HUES6 (cell line): ENCODE measurements around the gene MDH1.
"Not testable (repeated sequence)": the region's sequence is repeated elsewhere in the genome, so short reads cannot be mapped to it uniquely, and the experiment has no call there.

Experiments
- H3K27ac ChIP-seq: 2 replicates; pipeline ENCODE4 v1.7.0; 2013; ENCODE audit warnings: low read depth, mild to moderate bottlenecking, low read length, inconsistent platforms
- H3K27me3 ChIP-seq: 2 replicates; pipeline ENCODE4 v1.6.1; 2013; ENCODE audit warnings: low read length; ENCODE audit not compliant: control insufficient read depth, insufficient read depth
- H3K36me3 ChIP-seq: 2 replicates; pipeline ENCODE4 v1.6.1; 2013; ENCODE audit warnings: low read length; ENCODE audit not compliant: control insufficient read depth, insufficient read depth
- H3K4me1 ChIP-seq: 2 replicates; pipeline ENCODE4 v1.6.1; 2013; ENCODE audit warnings: low read length; ENCODE audit not compliant: control insufficient read depth, insufficient read depth
- H3K4me3 ChIP-seq: 2 replicates; pipeline ENCODE4 v1.5.1; 2013; ENCODE audit warnings: low read depth, low read length
- H3K9ac ChIP-seq: one replicate; pipeline ENCODE4 v1.6.1; 2013; ENCODE audit warnings: mild to moderate bottlenecking, low read length
- H3K9me3 ChIP-seq: 2 replicates; pipeline ENCODE4 v1.6.1; 2013; ENCODE audit warnings: low read depth, low read length; ENCODE audit not compliant: control insufficient read depth, insufficient read depth

The MDH1 gene

DNA sequence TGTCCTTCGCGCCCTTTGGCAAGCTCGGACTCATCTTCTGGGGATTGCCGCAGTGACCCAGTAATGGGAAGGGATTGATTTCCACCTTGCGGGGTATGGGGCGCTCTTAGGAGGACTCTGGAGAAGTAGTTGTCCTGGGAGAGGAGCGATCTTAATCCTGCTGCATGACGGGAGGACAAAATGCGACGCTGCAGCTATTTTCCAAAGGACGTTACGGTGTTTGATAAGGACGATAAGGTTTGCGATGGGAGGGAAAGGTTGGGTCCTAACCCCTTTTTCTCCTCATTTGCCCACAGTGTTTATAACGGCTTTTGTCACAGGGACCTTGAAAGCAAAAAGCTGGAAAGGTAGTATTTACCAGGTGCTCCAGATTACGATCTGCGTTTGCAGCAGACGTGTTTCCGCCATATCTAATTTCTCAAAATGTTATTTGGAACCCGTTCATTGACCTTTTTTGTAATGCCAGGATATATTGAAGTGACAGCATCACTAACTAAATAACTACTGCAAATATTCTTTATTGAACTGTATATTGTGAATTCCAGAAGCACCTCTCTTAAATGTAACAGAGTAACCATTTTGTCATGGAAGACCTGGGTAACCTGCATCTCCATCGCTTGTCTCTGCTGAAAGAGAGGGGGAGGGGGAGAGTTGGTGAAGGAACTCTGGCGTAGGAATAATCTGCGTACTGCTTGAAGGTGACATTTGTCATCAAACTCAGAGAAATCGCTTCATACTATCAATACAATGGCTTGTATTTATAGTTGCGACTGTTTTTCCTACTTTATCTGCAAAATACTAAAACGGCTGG lies 590 bp downstream of the MDH1 start:
- Histone ChIP-seq H3K36me3 (peaks cover 26% of the 10 kb centered on the region), H3K27me3 (no peaks in the 10 kb centered on the region), H3K9ac (peak overlapping the region; percentile 83), H3K4me1 (peaks cover 6% of the 10 kb centered on the region), H3K4me3 (peak overlapping the region; percentile 82), H3K9me3 (no peaks in the 10 kb centered on the region), H3K27ac (peak overlapping the region; percentile 32; the same call in 1 of the 2 replicates)

DNA sequence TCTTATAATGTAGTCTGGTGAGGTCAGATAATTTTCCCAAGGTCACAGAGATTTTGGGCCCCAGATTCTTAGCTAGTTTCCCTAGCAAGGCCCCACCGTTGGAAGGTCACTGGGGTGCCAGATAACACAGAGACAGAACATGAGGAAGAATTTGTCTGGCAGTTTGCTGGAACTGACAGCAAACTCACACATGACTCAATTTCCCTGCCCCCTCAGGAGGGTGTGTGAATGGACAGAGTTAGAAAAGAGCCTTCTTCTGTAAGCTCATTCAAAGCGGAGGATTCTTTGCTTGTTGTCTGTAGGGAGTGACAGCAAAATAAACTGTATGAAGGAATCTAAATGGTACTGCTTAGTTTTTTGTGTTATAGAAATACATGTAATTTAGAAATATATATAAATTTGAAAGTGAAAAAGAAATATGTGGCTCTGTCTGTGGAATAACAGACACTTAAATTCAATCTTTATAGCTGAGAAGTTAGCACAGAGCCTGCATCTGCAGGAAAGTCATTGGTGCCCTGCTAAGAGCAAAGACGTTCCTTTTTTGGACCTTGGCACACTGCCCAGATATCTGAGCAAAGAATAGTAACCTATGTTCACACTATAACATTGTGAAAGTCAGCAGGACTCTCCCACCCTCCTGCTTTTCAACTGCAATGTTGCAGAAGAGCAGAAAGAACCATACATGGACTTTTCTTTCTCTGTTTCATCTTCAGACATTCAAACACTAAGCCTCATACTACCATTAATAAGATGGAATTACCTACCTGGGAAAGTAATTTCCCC lies 2.1 kb downstream of the MDH1 start:
- Histone ChIP-seq H3K4me1 (peaks cover 6% of the 10 kb centered on the region), H3K4me3 (no peak overlapping the region), H3K9ac (no peak overlapping the region)

DNA sequence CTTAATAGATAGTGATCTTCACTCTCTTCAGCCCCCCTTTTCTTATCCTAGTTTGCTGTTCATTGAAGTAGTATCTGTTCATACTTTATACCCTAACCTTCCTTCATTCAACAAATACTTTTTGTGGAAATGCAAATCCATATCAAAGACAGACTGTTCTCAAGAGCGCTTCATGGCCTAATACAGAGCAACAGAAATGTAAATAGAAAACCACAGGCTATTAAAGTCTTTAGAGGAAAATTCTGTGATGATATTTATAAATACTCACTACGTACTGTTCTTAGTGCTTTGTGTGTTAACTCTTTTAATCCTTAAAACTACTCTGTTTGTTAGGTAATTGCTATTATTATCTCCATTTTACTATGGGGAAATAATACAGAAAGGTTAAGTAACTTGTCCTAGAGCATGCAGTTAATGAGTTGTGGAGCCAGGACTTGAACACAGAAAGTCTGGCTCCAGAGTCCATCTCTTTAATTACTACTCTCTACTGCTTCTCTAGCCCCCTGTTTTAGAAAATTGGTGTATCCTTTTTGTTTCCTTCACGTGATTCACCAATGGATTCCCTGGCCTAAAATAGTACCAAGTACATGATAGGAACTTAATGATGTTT lies 2.9 kb downstream of the MDH1 start:
- peaks cover 48% of the 10 kb centered on the region for H3K36me3 ChIP-seq
- H3K9ac ChIP-seq = no peak overlapping the region
- H3K9me3 ChIP-seq = no peaks in the 10 kb centered on the region
- no peaks in the 10 kb centered on the region for H3K27me3 ChIP-seq
- H3K27ac ChIP-seq = no peak overlapping the region
- H3K4me1 ChIP-seq = peaks cover 6% of the 10 kb centered on the region
- H3K4me3 ChIP-seq = no peak overlapping the region

More for the DNA sequence above, 2.1 kb downstream of the MDH1 start:
- peaks cover 40% of the 10 kb centered on the region for H3K36me3 ChIP-seq
- no peak overlapping the region for H3K27ac ChIP-seq
- no peaks in the 10 kb centered on the region for H3K9me3 ChIP-seq
- no peaks in the 10 kb centered on the region for H3K27me3 ChIP-seq

DNA sequence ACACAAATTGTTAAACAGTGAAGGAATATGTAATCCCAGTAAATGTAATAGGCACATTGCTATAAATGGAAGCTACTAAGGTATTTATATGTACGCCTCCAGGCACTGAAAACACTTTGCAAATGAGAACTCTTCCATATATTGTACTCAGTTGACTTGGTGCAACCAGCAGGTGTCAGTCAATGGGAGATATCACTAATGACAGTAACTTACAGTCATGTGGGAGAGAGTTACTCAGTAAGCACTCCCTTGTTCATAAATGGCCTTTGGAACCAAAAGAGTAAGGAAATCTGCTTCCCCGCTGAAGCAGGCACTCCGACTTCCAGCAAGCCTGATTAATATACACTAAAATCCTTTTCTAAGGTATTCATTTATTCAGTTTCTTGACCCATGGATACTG lies 5.9 kb downstream of the MDH1 start:
- no peaks in the 10 kb centered on the region for H3K27me3 ChIP-seq
- no peaks in the 10 kb centered on the region for H3K9me3 ChIP-seq
- peaks cover 6% of the 10 kb centered on the region for H3K4me1 ChIP-seq
- no peak overlapping the region for H3K9ac ChIP-seq
- peaks cover 72% of the 10 kb centered on the region for H3K36me3 ChIP-seq
- no peak overlapping the region for H3K4me3 ChIP-seq
- no peak overlapping the region for H3K27ac ChIP-seq

DNA sequence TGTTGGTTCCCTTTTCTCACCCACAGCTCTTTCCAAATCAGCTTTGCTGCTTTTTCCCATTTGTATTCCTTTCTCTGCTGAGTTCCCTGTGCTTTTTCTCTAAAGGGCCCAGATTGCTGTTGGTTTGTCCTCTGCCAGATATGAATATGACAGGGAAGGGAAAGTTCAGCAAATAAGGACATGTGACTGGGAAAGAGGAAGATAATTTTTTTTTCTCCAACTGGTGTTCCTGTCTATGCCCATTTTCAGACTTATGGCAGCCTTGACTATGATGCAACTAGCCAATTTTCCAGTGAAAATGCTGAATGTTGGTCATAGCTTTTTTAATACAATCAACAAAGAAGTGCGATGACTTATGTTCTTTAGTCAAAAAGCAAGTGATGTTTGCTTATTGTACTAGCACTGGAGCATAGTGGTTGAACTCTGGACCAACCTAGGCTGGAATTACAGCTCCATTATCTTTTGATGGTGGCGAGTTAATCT lies 7.7 kb downstream of the MDH1 start:
- Histone ChIP-seq H3K4me1 (no peaks in the 10 kb centered on the region), H3K4me3 (no peak overlapping the region), H3K27me3 (no peaks in the 10 kb centered on the region), H3K36me3 (peaks cover 78% of the 10 kb centered on the region), H3K9ac (no peak overlapping the region), H3K27ac (no peak overlapping the region), H3K9me3 (no peaks in the 10 kb centered on the region)

DNA sequence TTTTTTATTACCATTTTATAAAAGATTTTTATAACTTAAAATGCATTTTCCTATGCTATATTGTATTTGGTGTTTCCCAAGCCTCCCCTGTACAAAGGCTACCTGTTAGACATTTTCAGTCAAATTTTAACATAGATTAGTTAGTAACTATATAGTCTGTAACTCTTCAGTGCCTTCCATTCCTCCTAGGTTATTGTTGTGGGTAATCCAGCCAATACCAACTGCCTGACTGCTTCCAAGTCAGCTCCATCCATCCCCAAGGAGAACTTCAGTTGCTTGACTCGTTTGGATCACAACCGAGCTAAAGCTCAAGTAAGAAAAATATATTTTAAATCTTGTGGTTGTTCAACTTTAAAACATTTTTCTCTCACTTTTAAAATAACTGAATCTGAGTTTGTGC lies 10.2 kb downstream of the MDH1 start:
- Histone ChIP-seq H3K27ac (no peak overlapping the region), H3K9me3 (no peaks in the 10 kb centered on the region), H3K4me3 (no peak overlapping the region), H3K36me3 (peaks cover 89% of the 10 kb centered on the region), H3K27me3 (no peaks in the 10 kb centered on the region), H3K9ac (no peak overlapping the region), H3K4me1 (no peaks in the 10 kb centered on the region)

DNA sequence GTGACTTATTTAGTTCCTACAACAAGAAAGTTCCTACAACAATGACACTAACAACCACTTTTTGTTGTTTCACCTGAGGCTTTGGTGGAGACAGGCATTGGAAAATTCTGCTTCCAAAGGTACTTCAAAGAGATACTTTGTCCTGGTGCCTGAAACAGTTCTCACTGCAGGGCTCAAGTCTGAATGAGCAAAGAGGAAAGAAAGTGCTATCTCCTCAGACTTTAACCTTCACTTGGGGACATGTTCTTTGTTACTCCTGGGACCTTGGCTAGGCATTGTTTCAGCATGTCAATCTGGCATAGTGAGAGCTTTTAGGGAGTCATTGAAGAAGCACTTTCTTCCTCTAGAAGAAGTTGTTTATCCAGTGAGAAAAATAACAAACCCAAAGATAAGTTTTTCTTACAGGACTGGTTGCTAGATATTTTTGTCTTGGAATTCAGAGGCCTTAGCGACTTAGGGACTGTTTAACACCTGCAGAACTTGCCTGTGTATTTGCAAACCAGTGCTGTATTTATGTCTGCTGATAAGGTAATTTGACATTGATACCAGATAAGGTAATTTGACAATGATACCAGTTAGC lies 12.2 kb downstream of the MDH1 start:
- H3K36me3 ChIP-seq = peaks cover 90% of the 10 kb centered on the region
- H3K27me3 ChIP-seq = no peaks in the 10 kb centered on the region
- no peak overlapping the region for H3K27ac ChIP-seq
- no peaks in the 10 kb centered on the region for H3K4me1 ChIP-seq
- no peak overlapping the region for H3K9ac ChIP-seq
- no peak overlapping the region for H3K4me3 ChIP-seq
- no peaks in the 10 kb centered on the region for H3K9me3 ChIP-seq

DNA sequence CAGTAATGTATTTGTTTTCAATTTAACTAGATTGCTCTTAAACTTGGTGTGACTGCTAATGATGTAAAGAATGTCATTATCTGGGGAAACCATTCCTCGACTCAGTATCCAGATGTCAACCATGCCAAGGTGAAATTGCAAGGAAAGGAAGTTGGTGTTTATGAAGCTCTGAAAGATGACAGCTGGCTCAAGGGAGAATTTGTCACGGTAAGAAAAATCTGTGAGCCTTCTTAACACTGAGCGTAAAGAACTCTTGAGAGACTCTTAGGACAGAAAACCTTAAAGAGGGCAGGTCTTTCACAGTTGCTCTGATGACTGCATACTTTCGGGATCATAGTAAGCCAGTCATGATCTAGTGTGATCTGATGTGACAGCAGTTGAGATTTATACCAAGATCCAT lies 15.9 kb downstream of the MDH1 start:
- Histone ChIP-seq H3K4me1 (no peaks in the 10 kb centered on the region), H3K9me3 (no peaks in the 10 kb centered on the region), H3K36me3 (peaks cover 79% of the 10 kb centered on the region)

DNA sequence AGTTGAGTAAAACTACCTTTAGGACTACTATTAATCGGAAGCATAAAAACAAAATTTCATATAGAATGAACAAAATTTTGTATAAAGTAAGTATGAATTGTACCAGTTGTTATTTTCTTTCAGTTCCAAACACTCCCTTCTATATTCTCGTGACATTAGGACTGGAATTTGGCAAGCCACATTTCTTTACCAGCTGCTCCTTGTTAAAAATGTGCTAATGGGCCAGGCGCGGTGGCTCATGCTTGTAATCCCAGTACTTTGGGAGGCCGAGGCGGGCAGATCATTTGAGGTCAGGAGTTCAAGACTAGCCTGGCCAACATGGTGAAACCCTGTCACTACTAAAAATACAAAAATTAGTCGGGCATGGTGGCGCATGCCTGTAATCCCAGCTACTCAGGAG lies 20.1 kb downstream of the MDH1 start:
- Histone ChIP-seq H3K36me3 (peaks cover 41% of the 10 kb centered on the region), H3K4me1 (peaks cover 15% of the 10 kb centered on the region)
- H3K27me3 ChIP-seq, H3K9ac ChIP-seq, H3K27ac ChIP-seq, H3K9me3 ChIP-seq, H3K4me3 ChIP-seq: not testable (repeated sequence)

More for the DNA sequence above, 15.9 kb downstream of the MDH1 start:
- Histone ChIP-seq H3K4me3 (no peak overlapping the region), H3K27me3 (no peaks in the 10 kb centered on the region), H3K9ac (no peak overlapping the region), H3K27ac (no peak overlapping the region)

DNA sequence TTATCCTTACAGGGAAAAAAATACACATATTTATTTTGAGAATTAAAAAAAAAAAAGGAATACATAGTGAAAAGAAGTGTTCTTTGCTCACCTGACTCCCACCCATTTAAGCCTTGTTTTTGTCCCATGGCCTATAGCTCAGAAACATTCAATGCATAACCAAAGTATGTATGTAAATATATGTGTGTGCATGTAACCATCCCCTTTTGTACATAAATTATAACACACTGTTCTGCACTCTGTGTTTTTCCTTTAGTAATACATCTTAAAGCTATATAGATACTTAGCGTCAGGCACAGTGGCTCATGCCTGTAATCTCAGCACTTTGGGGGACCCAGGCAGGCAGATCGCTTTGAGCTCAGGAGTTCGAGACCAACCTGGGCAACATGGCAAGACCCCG lies 21.8 kb downstream of the MDH1 start:
- no peaks in the 10 kb centered on the region; the same call in 1 of the 2 replicates for H3K9me3 ChIP-seq
- peaks cover 24% of the 10 kb centered on the region for H3K36me3 ChIP-seq
- H3K4me3 ChIP-seq = no peak overlapping the region
- no peaks in the 10 kb centered on the region for H3K27me3 ChIP-seq
- no peak overlapping the region for H3K9ac ChIP-seq
- no peak overlapping the region for H3K27ac ChIP-seq
- H3K4me1 ChIP-seq = peaks cover 32% of the 10 kb centered on the region
